Measurements from ENCODE around the gene DACH1. TPM values are rescaled to one million over a fixed set of nuclear protein-coding genes. Genes with fewer than 3 reads are reported as not detected.

The DACH1 gene
- total and polyA plus RNA-seq, 2 donors (not counting 3 experiments of a cell fraction or from before 2014, with no cell fraction given): 8.6 to 28.3 TPM

DNA sequence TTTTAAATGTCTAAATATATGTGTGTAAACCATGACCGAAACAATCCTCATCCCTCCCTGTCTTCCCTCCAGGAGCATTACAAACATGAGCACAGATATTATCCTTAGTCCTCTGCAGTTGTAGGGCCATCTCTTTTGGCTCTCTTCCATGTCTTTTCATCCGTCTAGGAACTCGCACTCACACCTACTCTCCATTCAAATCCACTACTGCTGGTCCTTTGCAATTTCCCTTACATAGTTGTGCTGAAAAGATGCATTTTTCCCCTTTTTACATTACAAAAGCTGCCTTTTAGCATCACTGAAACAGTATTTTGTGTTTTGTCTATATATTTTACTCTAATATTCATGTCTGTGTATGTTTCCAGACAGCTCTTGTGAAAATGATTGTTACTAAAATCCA, 237.8 kb downstream of the DACH1 start:
- intact Hi-C loops (cut with micrococcal nuclease) (loop anchor here (5.0 kb wide), 4 partner anchors 132 to 387 kb away; no protein-coding TSS in a partner anchor), dilution Hi-C loops (cut with MboI; ENCODE audit: extremely low pct_ligation_motif_present, low sequenced_read_pairs) (no loop called here)
- Histone ChIP-seq H2AFZ (ENCODE audit: low read depth, low read length) (no peak overlapping the region), H3K27ac (ENCODE audit: insufficient read depth, low read depth, low read length) (no peak overlapping the region), H3K4me1 (ENCODE audit: control insufficient read depth, extremely low read depth, insufficient read depth, low read length) (peaks cover 50% of the 10 kb centered on the region), H3K9me3 (replicated peaks; ENCODE audit: control insufficient read depth, insufficient read depth, low read length) (no peaks in the 10 kb centered on the region), H3K79me2 (ENCODE audit: control insufficient read depth, insufficient read depth, low read length) (no peaks in the 10 kb centered on the region), H3K9ac (replicated peaks; ENCODE audit: extremely low read depth, insufficient read depth, low read length) (no peak overlapping the region), H3K27me3 (ENCODE audit: control insufficient read depth in 2 of 2, insufficient read depth in 2 of 2, low read length in 2 of 2) (no peaks in the 10 kb centered on the region), H3K4me3 (replicated peaks in 1 of 3; ENCODE audit: insufficient read depth in 1 of 3, low read depth in 1 of 3, low read length in 3 of 3) (no peak overlapping the region), H4K20me1 (replicated peaks; ENCODE audit: control insufficient read depth, extremely low read depth, insufficient read depth, low read length) (no peaks in the 10 kb centered on the region), H3K9me1 (replicated peaks; ENCODE audit: control insufficient read depth, extremely low read depth, insufficient read depth, low read length) (no peaks in the 10 kb centered on the region), H3K4me2 (ENCODE audit: insufficient read depth, low read length) (no peak overlapping the region), H3K36me3 (ENCODE audit: control insufficient read depth in 2 of 2, extremely low read depth in 1 of 2, insufficient read depth in 2 of 2, low read length in 2 of 2) (no peaks in the 10 kb centered on the region)
- DNase-seq (ENCODE audit: low read depth, low spot score) (no peak), FAIRE-seq (no peak)
- ChIA-PET POLR2A (no interaction called here), CTCF (no interaction called here)
- no TSS peak for BruUV-seq (replicated peaks)
- TF ChIP-seq MAX (IDR thresholded peaks at IDR 0.05; ENCODE audit: insufficient read depth, insufficient read length) (no peak), POLR2AphosphoS5 (IDR thresholded peaks at IDR 0.05; ENCODE audit: insufficient read depth, low read depth, low read length) (no peak), JUN (IDR thresholded peaks at IDR 0.05; ENCODE audit: borderline replicate concordance, insufficient read depth, insufficient read length, low read depth) (no peak), FOS (IDR thresholded peaks at IDR 0.05; ENCODE audit: borderline replicate concordance, insufficient read depth, low read length) (no peak), MYC (IDR thresholded peaks at IDR 0.05; ENCODE audit: low read depth, low read length) (no peak), POLR2A (IDR thresholded peaks at IDR 0.05; ENCODE audit: low read depth, low read length) (no peak), GATA2 (IDR thresholded peaks at IDR 0.05; ENCODE audit: insufficient read depth, insufficient read length, low read depth, low read length) (no peak), EZH2 (IDR thresholded peaks at IDR 0.05; ENCODE audit: borderline replicate concordance, low read depth, low read length, severe bottlenecking) (no peak)
- TF ChIP-seq, protein P1, sequence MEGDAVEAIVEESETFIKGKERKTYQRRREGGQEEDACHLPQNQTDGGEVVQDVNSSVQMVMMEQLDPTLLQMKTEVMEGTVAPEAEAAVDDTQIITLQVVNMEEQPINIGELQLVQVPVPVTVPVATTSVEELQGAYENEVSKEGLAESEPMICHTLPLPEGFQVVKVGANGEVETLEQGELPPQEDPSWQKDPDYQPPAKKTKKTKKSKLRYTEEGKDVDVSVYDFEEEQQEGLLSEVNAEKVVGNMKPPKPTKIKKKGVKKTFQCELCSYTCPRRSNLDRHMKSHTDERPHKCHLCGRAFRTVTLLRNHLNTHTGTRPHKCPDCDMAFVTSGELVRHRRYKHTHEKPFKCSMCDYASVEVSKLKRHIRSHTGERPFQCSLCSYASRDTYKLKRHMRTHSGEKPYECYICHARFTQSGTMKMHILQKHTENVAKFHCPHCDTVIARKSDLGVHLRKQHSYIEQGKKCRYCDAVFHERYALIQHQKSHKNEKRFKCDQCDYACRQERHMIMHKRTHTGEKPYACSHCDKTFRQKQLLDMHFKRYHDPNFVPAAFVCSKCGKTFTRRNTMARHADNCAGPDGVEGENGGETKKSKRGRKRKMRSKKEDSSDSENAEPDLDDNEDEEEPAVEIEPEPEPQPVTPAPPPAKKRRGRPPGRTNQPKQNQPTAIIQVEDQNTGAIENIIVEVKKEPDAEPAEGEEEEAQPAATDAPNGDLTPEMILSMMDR (IDR thresholded peaks at IDR 0.05; ENCODE audit: extremely low read depth in 1 of 2, insufficient read depth in 1 of 2, low read depth in 1 of 2, low read length in 2 of 2): no peak

Data from endothelial cell of umbilical vein (primary cell).